Heart left ventricle (tissue), 16 donors: ENCODE data around the gene ODC1. TPM values are rescaled to one million over a fixed set of nuclear protein-coding genes. Genes with fewer than 3 reads are reported as not detected.
"Not testable (repeated sequence)": the region's sequence is repeated elsewhere in the genome, so short reads cannot be mapped to it uniquely, and the experiment has no call there.

Source experiments
- ATAC-seq, 4 donors: fragments of 200-7000 bp; cut with Tn5 transposase; one replicate each; pipeline ENCODE4 v1.9.1; 2020 to 2022; ENCODE audit warnings: moderate library complexity in 4 of 4, mild to moderate bottlenecking in 3 of 4, moderate number of reproducible peaks in 1 of 4
- DNase-seq, 5 donors: peaks; one replicate each; pipeline ENCODE4 v3.0.0-alpha.2; 2020
- H3K27ac ChIP-seq, 12 donors: fragments of 200-600 bp; sonication (generic) in 4 of 12; one replicate each; pipeline versions ENCODE4 v1.5.0 to v1.8.0; 2016 to 2022; ENCODE audit warnings: mild to moderate bottlenecking in 2 of 12
- H3K27me3 ChIP-seq, 9 donors: fragments of 200-600 bp; sonication (generic) in 2 of 9; one replicate each; pipeline versions ENCODE4 v1.5.1 to v1.8.0; 2016 to 2022; ENCODE audit warnings: mild to moderate bottlenecking in 3 of 9
- H3K36me3 ChIP-seq, 9 donors: fragments of 200-600 bp; sonication (generic) in 2 of 9; one replicate each; pipeline versions ENCODE4 v1.5.0 to v1.8.0; 2018 to 2022; ENCODE audit warnings: mild to moderate bottlenecking in 2 of 9
- H3K4me1 ChIP-seq, 12 donors: fragments of 200-600 bp; sonication (generic) in 4 of 12; one replicate each; pipeline versions ENCODE4 v1.5.0 to v1.8.0; 2016 to 2022; ENCODE audit warnings: mild to moderate bottlenecking in 3 of 12
- H3K4me3 ChIP-seq, 12 donors: fragments of 200-600 bp; sonication (generic) in 4 of 12; one replicate each; pipeline versions ENCODE4 v1.5.0 to v1.8.0; 2017 to 2022; ENCODE audit warnings: mild to moderate bottlenecking in 9 of 12, moderate library complexity in 4 of 12
- H3K9me3 ChIP-seq, 12 donors: fragments of 200-600 bp; sonication (generic) in 4 of 12; one replicate each; pipeline versions ENCODE4 v1.5.0 to v1.8.0; 2016 to 2022; ENCODE audit warnings: mild to moderate bottlenecking in 1 of 12
- CTCF ChIP-seq, 12 donors: fragments of 200-600 bp; sonication (generic) in 4 of 12; IDR thresholded peaks; one replicate each; pipeline versions ENCODE4 v1.5.0 to v1.8.0; 2018 to 2022; ENCODE audit warnings: antibody characterized with exemption in 12 of 12, mild to moderate bottlenecking in 5 of 12
- POLR2A ChIP-seq, 2 donors: fragments of 450-650 bp; IDR thresholded peaks; one replicate each; pipeline ENCODE4 v1.6.1; 2017; ENCODE audit warnings: antibody characterized with exemption in 2 of 2, mild to moderate bottlenecking in 2 of 2, moderate library complexity in 2 of 2
- WGBS, 4 donors: extraction: QIAGEN DNeasy Blood & Tissue Kit in 2 of 4; methylation state at CpG; one replicate each; pipeline versions ENCODE4 v1.1.5 to v1.1.7; 2013 to 2018; 5-methylcytosine and 5-hydroxymethylcytosine counted together
- intact Hi-C, 10 donors: fragments of 100-400 bp; cut with DNase I; formaldehyde crosslinking; loops; one replicate each; pipeline versions ENCODE4 v1.11.1 to v1.14.2; 2022
- polyA plus RNA-seq, 2 donors: library from polyadenylated mRNA; stranded (reverse); fragments of 200-250 nt; gene quantifications; one replicate each; pipeline ENCODE4 v1.2.3, GENCODE V29; 2013
- total RNA-seq, 9 donors: library from RNA; depleted of rRNA in 2 of 9; stranded (reverse); fragments of >200 nt in 2 of 9; fragmentation: NEBNext Ultra II Directional in 3 of 9; extraction: Animal tissue kit (Norgen Biotek cat#: 25700) in 3 of 9; gene quantifications; one replicate each; pipeline versions ENCODE4 v1.1.0 to v1.2.4, GENCODE V29; 2016 to 2023
- donor health status: ischemic (EF 13 %, LVEDD 7.1; RV severe dilation, severe dysfunction).
- donor health status: healthy with polysubstance abuse.
- donor health status: DM: no; HTN: yes; CAD: no.
- donor health status: DM: no; HTN: no; CAD: no.
- donor health status: ischemic (EF 25% LVEDD 6.9; RV normal size, moderate dysfunction).
- donor health status: ischemic (EF 25% LVEDD 5.7; RV mildly dilated, moderate dysfunction).
- donor health status: healthy.
- donor health status: DM: yes; HTN: yes; CAD: no.
- donor health status: ischemic (EF 35%, LVEDD 5.7; RV mildly dilated, moderate dysfunction).
- donor health status: nonischemic (EF 11% LVEDD 7.7; RV severe dilation, severe dysfunction).
- donor health status: DM: yes; HTN: yes; CAD: no.
- donor health status: PGD.
- donor health status: ischemic (EF 29% LVEDD 5.4; RV normal size, mild dysfunction).
- donor health status: nonischemic (EF 23%, LVEDD 6.1; RV moderate dilation, normal function).

Gene ODC1
- total and polyA plus RNA-seq, 11 donors: 6.1 to 103 (median 48.2) TPM

- Histone ChIP-seq H3K36me3 (no peaks in the 10 kb centered on the region), H3K4me1 (peaks cover 0 to 3% (median 0%) of the 10 kb centered on the region in 12 donors), H3K27me3 (peaks cover 0 to 24% (median 4%) of the 10 kb centered on the region in 9 donors), H3K4me3 (no peak overlapping the region), H3K9me3 (peaks cover 0 to 14% (median 0%) of the 10 kb centered on the region in 12 donors), H3K27ac (no peak overlapping the region)
- WGBS, 4 donors: 87 to 93% (median 89%) methylated on average over 4 to 5 of the region's 5 CpGs
- ATAC-seq (no peak), DNase-seq (no peak)
- intact Hi-C loops: no loop called here
- TF ChIP-seq CTCF (IDR thresholded peaks at IDR 0.05) (no peak), POLR2A (IDR thresholded peaks at IDR 0.05) (no peak)
Observed at GRCh38 chr2:10493075-10493633, 45.0 kb upstream of the ODC1 start.

GRCh38 chr2:10490806-10491291, 42.7 kb upstream of the ODC1 start:
- DNase-seq (no peak), ATAC-seq (no peak)
- no peaks in the 10 kb centered on the region for H3K4me1 ChIP-seq
- TF ChIP-seq POLR2A (IDR thresholded peaks at IDR 0.05) (no peak), CTCF (IDR thresholded peaks at IDR 0.05) (no peak)
- 86 to 88% (median 87%) methylated on average over 6 to 8 of the region's 8 CpGs for WGBS, 4 donors
- peaks cover 0 to 18% (median 2%) of the 10 kb centered on the region in 9 donors for H3K27me3 ChIP-seq
- H3K36me3 ChIP-seq: no peaks in the 10 kb centered on the region
- peaks cover 0 to 14% (median 0%) of the 10 kb centered on the region in 12 donors for H3K9me3 ChIP-seq
- no peak overlapping the region for H3K4me3 ChIP-seq
- no peak overlapping the region for H3K27ac ChIP-seq
- intact Hi-C loops: no loop called here

GRCh38 chr2:10489842-10490555, 41.9 kb upstream of the ODC1 start:
- Histone ChIP-seq H3K27ac (no peak overlapping the region), H3K36me3 (no peaks in the 10 kb centered on the region), H3K9me3 (peaks cover 0 to 14% (median 0%) of the 10 kb centered on the region in 12 donors), H3K27me3 (peaks cover 0 to 20% (median 2%) of the 10 kb centered on the region in 9 donors), H3K4me3 (no peak overlapping the region), H3K4me1 (no peaks in the 10 kb centered on the region)
- DNase-seq (no peak), ATAC-seq (no peak)
- intact Hi-C loops: no loop called here
- TF ChIP-seq POLR2A (IDR thresholded peaks at IDR 0.05) (no peak), CTCF (IDR thresholded peaks at IDR 0.05) (no peak)
- 75 to 83% (median 78%) methylated on average over 13 of the region's 13 CpGs for WGBS, 4 donors

- ATAC-seq, H3K4me1 ChIP-seq, H3K27ac ChIP-seq, H3K36me3 ChIP-seq, H3K4me3 ChIP-seq, intact Hi-C loops, DNase-seq: not testable (repeated sequence)
- 66 to 84% (median 72%) methylated on average over 8 of the region's 8 CpGs for WGBS, 4 donors
- H3K9me3 ChIP-seq: peaks cover 0 to 14% (median 0%) of the 10 kb centered on the region in 12 donors
- peaks cover 0 to 31% (median 3%) of the 10 kb centered on the region in 9 donors for H3K27me3 ChIP-seq
Observed at GRCh38 chr2:10488142-10488541, 40.0 kb upstream of the ODC1 start.

- H3K27ac ChIP-seq, H3K4me1 ChIP-seq, ATAC-seq, intact Hi-C loops, H3K4me3 ChIP-seq, H3K36me3 ChIP-seq, DNase-seq: not testable (repeated sequence)
- Histone ChIP-seq H3K9me3 (peaks cover 0 to 14% (median 0%) of the 10 kb centered on the region in 12 donors), H3K27me3 (peaks cover 0 to 31% (median 4%) of the 10 kb centered on the region in 9 donors)
- 65 to 73% (median 66%) methylated on average over 4 to 5 of the region's 5 CpGs for WGBS, 4 donors
Observed at GRCh38 chr2:10487741-10488104, 39.6 kb upstream of the ODC1 start.
